ENCODE measurements around the gene ITGB3. TPM values are rescaled to one million over a fixed set of nuclear protein-coding genes. Genes with fewer than 3 reads are reported as not detected.

Gene ITGB3
- total RNA-seq: not detected in 2 replicates

GRCh38 chr17:47253541-47254402 lies at the start of gene ITGB3:
TSS of gene ITGB3 (plus strand) at chr17:47253827. CDS start at chr17:47253862, 35 bp downstream.
- Mint-ChIP-seq H3K36me3 (ENCODE audit: low read depth) (no peaks in the 10 kb centered on the region), H3K27ac (peak within 1 kb of the TSS; percentile 20), H3K4me1 (ENCODE audit: low read depth) (peaks cover 23% of the 10 kb centered on the region), H3K9me3 (no peaks in the 10 kb centered on the region), H3K27me3 (ENCODE audit: low read depth) (peaks cover 64% of the 10 kb centered on the region), H3K4me3 (ENCODE audit: low read depth) (peak within 1 kb of the TSS; percentile 81)
- peak; percentile 53 for DNase-seq (ENCODE audit: low spot score)
- intact Hi-C loops (cut with micrococcal nuclease): no loop called here

GRCh38 chr17:47203984-47204721 lies 49.5 kb upstream of the ITGB3 start:
- H3K27me3 Mint-ChIP-seq (ENCODE audit: low read depth): no peaks in the 10 kb centered on the region
- intact Hi-C loops (cut with micrococcal nuclease): loop anchor here (1.0 kb wide), 1 partner anchor 15 kb away; the partner anchor contains the start of gene CDC27

GRCh38 chr17:47204722-47205418 lies 48.8 kb upstream of the ITGB3 start:
- intact Hi-C loops (cut with micrococcal nuclease): loop anchor here (1.0 kb wide), 1 partner anchor 16 kb away; the partner anchor contains the start of gene CDC27
- Mint-ChIP-seq H3K36me3 (ENCODE audit: low read depth) (no peaks in the 10 kb centered on the region), H3K4me3 (ENCODE audit: low read depth) (peak overlapping the region; percentile 32), H3K9me3 (no peaks in the 10 kb centered on the region), H3K4me1 (ENCODE audit: low read depth) (peaks cover 42% of the 10 kb centered on the region), H3K27me3 (ENCODE audit: low read depth) (no peaks in the 10 kb centered on the region), H3K27ac (peak overlapping the region; percentile 93)
- peak; percentile 35 for DNase-seq (ENCODE audit: low spot score)

More at GRCh38 chr17:47203984-47204721, 49.5 kb upstream of the ITGB3 start:
- H3K36me3 Mint-ChIP-seq (ENCODE audit: low read depth): no peaks in the 10 kb centered on the region
- DNase-seq (ENCODE audit: low spot score): peak; percentile 42
- peaks cover 45% of the 10 kb centered on the region for H3K4me1 Mint-ChIP-seq (ENCODE audit: low read depth)
- H3K9me3 Mint-ChIP-seq: no peaks in the 10 kb centered on the region
- peak overlapping the region; percentile 32 for H3K4me3 Mint-ChIP-seq (ENCODE audit: low read depth)
- H3K27ac Mint-ChIP-seq: peak overlapping the region; percentile 93

GRCh38 chr17:47205419-47205963 lies 48.1 kb upstream of the ITGB3 start:
- intact Hi-C loops (cut with micrococcal nuclease): no loop called here
- peaks cover 37% of the 10 kb centered on the region for H3K4me1 Mint-ChIP-seq (ENCODE audit: low read depth)
- H3K4me3 Mint-ChIP-seq (ENCODE audit: low read depth): peak overlapping the region; percentile 32
- DNase-seq (ENCODE audit: low spot score): peak; percentile 72
- peak overlapping the region; percentile 93 for H3K27ac Mint-ChIP-seq
- no peaks in the 10 kb centered on the region for H3K27me3 Mint-ChIP-seq (ENCODE audit: low read depth)
- no peaks in the 10 kb centered on the region for H3K36me3 Mint-ChIP-seq (ENCODE audit: low read depth)
- no peaks in the 10 kb centered on the region for H3K9me3 Mint-ChIP-seq

GRCh38 chr17:47207143-47208067 lies 46.2 kb upstream of the ITGB3 start:
- Mint-ChIP-seq H3K36me3 (ENCODE audit: low read depth) (no peaks in the 10 kb centered on the region), H3K4me1 (ENCODE audit: low read depth) (peaks cover 35% of the 10 kb centered on the region), H3K4me3 (ENCODE audit: low read depth) (no peak overlapping the region), H3K27ac (no peak overlapping the region), H3K9me3 (no peaks in the 10 kb centered on the region), H3K27me3 (ENCODE audit: low read depth) (peaks cover 10% of the 10 kb centered on the region)
- intact Hi-C loops (cut with micrococcal nuclease): no loop called here
- no peak for DNase-seq (ENCODE audit: low spot score)

GRCh38 chr17:47208744-47209488 lies 44.7 kb upstream of the ITGB3 start, which contains the start of gene MYL4:
TSS of gene MYL4 (plus strand) at chr17:47209348. CDS start at chr17:47209423, 75 bp downstream.
- intact Hi-C loops (cut with micrococcal nuclease): no loop called here
- Mint-ChIP-seq H3K9me3 (no peaks in the 10 kb centered on the region), H3K4me1 (ENCODE audit: low read depth) (peaks cover 27% of the 10 kb centered on the region), H3K27me3 (ENCODE audit: low read depth) (peaks cover 15% of the 10 kb centered on the region), H3K27ac (no peak within 1 kb of the TSS), H3K4me3 (ENCODE audit: low read depth) (no peak within 1 kb of the TSS), H3K36me3 (ENCODE audit: low read depth) (no peaks in the 10 kb centered on the region)
- DNase-seq (ENCODE audit: low spot score): no peak

- no peak for DNase-seq (ENCODE audit: low spot score)
- no peaks in the 10 kb centered on the region for H3K9me3 Mint-ChIP-seq
- intact Hi-C loops (cut with micrococcal nuclease): no loop called here
- no peak overlapping the region for H3K4me3 Mint-ChIP-seq (ENCODE audit: low read depth)
- H3K27me3 Mint-ChIP-seq (ENCODE audit: low read depth): peaks cover 15% of the 10 kb centered on the region
- H3K27ac Mint-ChIP-seq: no peak overlapping the region
- peaks cover 22% of the 10 kb centered on the region for H3K4me1 Mint-ChIP-seq (ENCODE audit: low read depth)
- H3K36me3 Mint-ChIP-seq (ENCODE audit: low read depth): no peaks in the 10 kb centered on the region
These were observed 44.1 kb upstream of the ITGB3 start for GRCh38 chr17:47209499-47209898.

- H3K9me3 Mint-ChIP-seq: no peaks in the 10 kb centered on the region
- H3K36me3 Mint-ChIP-seq (ENCODE audit: low read depth): no peaks in the 10 kb centered on the region
- no peak overlapping the region for H3K27ac Mint-ChIP-seq
- peaks cover 15% of the 10 kb centered on the region for H3K27me3 Mint-ChIP-seq (ENCODE audit: low read depth)
- DNase-seq (ENCODE audit: low spot score): no peak
- no peak overlapping the region for H3K4me3 Mint-ChIP-seq (ENCODE audit: low read depth)
- H3K4me1 Mint-ChIP-seq (ENCODE audit: low read depth): peaks cover 16% of the 10 kb centered on the region
- intact Hi-C loops (cut with micrococcal nuclease): no loop called here
These were observed 43.5 kb upstream of the ITGB3 start for GRCh38 chr17:47210105-47210504.

- no peak for DNase-seq (ENCODE audit: low spot score)
- peaks cover 17% of the 10 kb centered on the region for H3K27me3 Mint-ChIP-seq (ENCODE audit: low read depth)
- intact Hi-C loops (cut with micrococcal nuclease): no loop called here
- no peak overlapping the region for H3K27ac Mint-ChIP-seq
- no peaks in the 10 kb centered on the region for H3K36me3 Mint-ChIP-seq (ENCODE audit: low read depth)
- no peak overlapping the region for H3K4me3 Mint-ChIP-seq (ENCODE audit: low read depth)
- H3K4me1 Mint-ChIP-seq (ENCODE audit: low read depth): peaks cover 9% of the 10 kb centered on the region
- H3K9me3 Mint-ChIP-seq: no peaks in the 10 kb centered on the region
These were observed 42.8 kb upstream of the ITGB3 start for GRCh38 chr17:47210779-47211178.

- no peaks in the 10 kb centered on the region for H3K9me3 Mint-ChIP-seq
- DNase-seq (ENCODE audit: low spot score): no peak
- intact Hi-C loops (cut with micrococcal nuclease): no loop called here
- H3K27ac Mint-ChIP-seq: no peak overlapping the region
- H3K27me3 Mint-ChIP-seq (ENCODE audit: low read depth): peaks cover 22% of the 10 kb centered on the region
- H3K4me1 Mint-ChIP-seq (ENCODE audit: low read depth): peaks cover 5% of the 10 kb centered on the region
- H3K4me3 Mint-ChIP-seq (ENCODE audit: low read depth): no peak overlapping the region
- H3K36me3 Mint-ChIP-seq (ENCODE audit: low read depth): no peaks in the 10 kb centered on the region
These were observed 41.2 kb upstream of the ITGB3 start for GRCh38 chr17:47212458-47212857.

- H3K27me3 Mint-ChIP-seq (ENCODE audit: low read depth): peaks cover 22% of the 10 kb centered on the region
- DNase-seq (ENCODE audit: low spot score): no peak
- H3K4me3 Mint-ChIP-seq (ENCODE audit: low read depth): no peak overlapping the region
- intact Hi-C loops (cut with micrococcal nuclease): no loop called here
- H3K9me3 Mint-ChIP-seq: no peaks in the 10 kb centered on the region
- peaks cover 4% of the 10 kb centered on the region for H3K4me1 Mint-ChIP-seq (ENCODE audit: low read depth)
- H3K36me3 Mint-ChIP-seq (ENCODE audit: low read depth): no peaks in the 10 kb centered on the region
- no peak overlapping the region for H3K27ac Mint-ChIP-seq
These were observed 40.1 kb upstream of the ITGB3 start for GRCh38 chr17:47213540-47213939.
